Transverse colon (tissue), 4 donors: ENCODE results near the gene ALDOA. TPM values are rescaled to one million over a fixed set of nuclear protein-coding genes. Genes with fewer than 3 reads are reported as not detected.
A peak's percentile ranks its signal among the peaks of the same experiment; 100 is the strongest.

ENCODE experiments used
- DNase-seq: peaks from one replicate; pipeline ENCODE4 v3.0.0-alpha.2; 2019
- H3K27ac ChIP-seq, 4 donors: fragments of 200-600 bp; sonication (generic); 2 replicates each; pipeline ENCODE4 v1.5.1; 2016 to 2018; ENCODE audit warnings: inconsistent platforms in 4 of 4
- H3K27me3 ChIP-seq: fragments of 200-600 bp; sonication (generic); 2 replicates; pipeline ENCODE4 v1.5.1; 2017; ENCODE audit warnings: inconsistent platforms
- H3K36me3 ChIP-seq, 4 donors: fragments of 200-600 bp; sonication (generic); 2 replicates each; pipeline ENCODE4 v1.5.1; 2017 to 2019; ENCODE audit warnings: inconsistent platforms in 4 of 4
- H3K4me1 ChIP-seq, 4 donors: fragments of 200-600 bp; sonication (generic); 2 replicates each; pipeline ENCODE4 v1.5.1; 2017 to 2020; ENCODE audit warnings: inconsistent platforms in 4 of 4
- H3K4me3 ChIP-seq, 4 donors: fragments of 200-600 bp; sonication (generic); 1 replicate in 1 of 4; 2 replicates in 3 of 4; pipeline versions ENCODE4 v1.5.1 to v1.6.1; 2017 to 2019; ENCODE audit warnings: inconsistent platforms in 4 of 4
- H3K9me3 ChIP-seq, 2 donors: fragments of 200-600 bp; sonication (generic); 2 replicates each; pipeline ENCODE4 v1.5.1; 2017 to 2019; ENCODE audit warnings: inconsistent platforms in 2 of 2
- CTCF ChIP-seq, 5 experiments: fragments of 200-600 bp in 3 of 5; fragments of 450-650 bp in 2 of 5; sonication (generic) in 3 of 5; IDR thresholded peaks; 1 replicate in 2 of 5; 2 replicates in 3 of 5; pipeline ENCODE4 v1.5.1; 2016 to 2017; ENCODE audit warnings: antibody characterized with exemption in 5 of 5, inconsistent platforms in 3 of 5, mild to moderate bottlenecking in 2 of 5, moderate library complexity in 1 of 5
- EP300 ChIP-seq: sonication (generic); formaldehyde crosslinking; IDR thresholded peaks from one replicate; pipeline ENCODE4 v1.6.1; 2017; ENCODE audit warnings: antibody characterized with exemption, low read depth
- POLR2A ChIP-seq: fragments of 450-650 bp; IDR thresholded peaks from one replicate; pipeline ENCODE4 v1.6.1; 2016; ENCODE audit warnings: antibody characterized with exemption, mild to moderate bottlenecking, moderate library complexity
- POLR2AphosphoS5 ChIP-seq, 3 donors: sonication (generic); formaldehyde crosslinking; IDR thresholded peaks; one replicate each; pipeline ENCODE4 v1.6.1; 2016; ENCODE audit warnings: antibody characterized with exemption in 3 of 3
- WGBS, 2 donors: methylation state at CpG; one replicate each; pipeline ENCODE4 v1.1.5; 2018; ENCODE audit warnings: low coverage in 1 of 2; 5-methylcytosine and 5-hydroxymethylcytosine counted together
- in situ Hi-C, 4 donors: fragments of 200-750 bp; cut with MboI; loops; one replicate each; pipeline versions ENCODE4 v1.15.0 to v1.15.1; 2017; ENCODE audit warnings: low sequenced_read_pairs in 3 of 4, low pct_ligation_motif_present in 1 of 4, low pct_unique_long_range_greater_than_20kb in 1 of 4
- intact Hi-C: fragments of 100-400 bp; cut with DNase I; formaldehyde crosslinking; loops from one replicate; pipeline ENCODE4 v1.15.1; 2023; ENCODE audit warnings: low total_unique reads
- total RNA-seq, 4 donors: library from RNA; depleted of rRNA; stranded (reverse); fragments of >200 nt; gene quantifications; one replicate each; pipeline ENCODE4 v1.1.0, GENCODE V29; 2016

ALDOA gene
- total RNA-seq, 4 donors from 2014 or later, result 778 to 1,392 (median 1,174) TPM

- Histone ChIP-seq H3K4me3 (no peak overlapping the region), H3K9me3 (no peaks in the 10 kb centered on the region), H3K27ac (no peak overlapping the region), H3K36me3 (peaks cover 0 to 12% (median 0%) of the 10 kb centered on the region in 4 donors), H3K27me3 (no peaks in the 10 kb centered on the region), H3K4me1 (peaks cover 14 to 32% (median 21%) of the 10 kb centered on the region in 4 donors)
- 85 to 100% methylated on average over 1 to 22 of the region's 22 CpGs for WGBS, 2 donors
- DNase-seq, result no peak
- TF ChIP-seq CTCF (IDR thresholded peaks at IDR 0.05), result no peak
- TF ChIP-seq POLR2AphosphoS5 (IDR thresholded peaks at IDR 0.05), result no peak
- TF ChIP-seq POLR2A, result no peak
- no peak for TF ChIP-seq EP300
- in situ Hi-C loops (loop anchor here in 2 of 4 donors (25.0 kb wide), 2 partner anchors 323 to 548 kb away; partner anchors contain the start of gene ZNF771 (in 2 of the 2)), intact Hi-C loops (no loop called here)
These were observed 23.5 kb downstream of the ALDOA start for GRCh38 chr16:30088832-30089624.

GRCh38 chr16:30090610-30091331 lies 25.2 kb downstream of the ALDOA start:
- H3K27me3 ChIP-seq, result no peaks in the 10 kb centered on the region
- intact Hi-C loops, result no loop called here
- H3K9me3 ChIP-seq, result no peaks in the 10 kb centered on the region
- H3K27ac ChIP-seq, result peak overlapping the region in 3 of 4 donors; percentile 78 to 92 (median 92)
- DNase-seq, result no peak
- peaks cover 25 to 46% (median 34%) of the 10 kb centered on the region in 4 donors for H3K4me1 ChIP-seq
- no peaks in the 10 kb centered on the region for H3K36me3 ChIP-seq
- no peak for TF ChIP-seq CTCF (IDR thresholded peaks at IDR 0.05)
- TF ChIP-seq POLR2AphosphoS5 (IDR thresholded peaks at IDR 0.05), result no peak
- TF ChIP-seq EP300, result no peak
- no peak for TF ChIP-seq POLR2A
- 71% methylated on average over 26 of the region's 26 CpGs; no CpG with 5 or more reads in 1 of the 2 donors for WGBS, 2 donors
- in situ Hi-C loops, result loop anchor here in 2 of 4 donors (25.0 kb wide), 2 partner anchors 322 to 547 kb away; partner anchors contain the start of gene ZNF771 (in 2 of the 2)
- peak overlapping the region in 2 of 4 donors; percentile 41 to 67 for H3K4me3 ChIP-seq

- WGBS, 2 donors, result 0% methylated on average over 75 of the region's 76 CpGs; no CpG with 5 or more reads in 1 of the 2 donors
- H3K36me3 ChIP-seq, result no peaks in the 10 kb centered on the region
- peak; percentile 96 for DNase-seq
- peak within 1 kb of the TSS; percentile 36 to 67 (median 43) for H3K4me3 ChIP-seq
- H3K27ac ChIP-seq, result peak within 1 kb of the TSS; percentile 78 to 92 (median 92)
- intact Hi-C loops (no loop called here), in situ Hi-C loops (loop anchor here in 2 of 4 donors (25.0 kb wide), 2 partner anchors 321 to 546 kb away; partner anchors contain the start of gene ZNF771 (in 2 of the 2))
- peaks cover 0 to under 1% of the 10 kb centered on the region in 2 donors for H3K9me3 ChIP-seq
- H3K4me1 ChIP-seq, result peaks cover 25 to 49% (median 38%) of the 10 kb centered on the region in 4 donors
- H3K27me3 ChIP-seq, result no peaks in the 10 kb centered on the region
- TF ChIP-seq POLR2A (peak; percentile 54), CTCF (IDR thresholded peaks at IDR 0.05) (peak; percentile 71 to 98 (median 85)), EP300 (no peak), POLR2AphosphoS5 (IDR thresholded peaks at IDR 0.05) (peak; percentile 46 to 64 (median 56))
These were observed 26.2 kb downstream of the ALDOA start, which contains the start of gene TBX6 for GRCh38 chr16:30091474-30092372. Gene TBX6, minus strand, starts transcription at chr16:30091924. Its CDS starts 731 bp downstream, at chr16:30091193.
